Measurements from ENCODE around the gene OLFML2B. TPM values are rescaled to one million over a fixed set of nuclear protein-coding genes. Genes with fewer than 3 reads are reported as not detected.
"Not testable (repeated sequence)": the region's sequence is repeated elsewhere in the genome, so short reads cannot be mapped to it uniquely, and the experiment has no call there.

Gene OLFML2B
- 39.7 and 40.0 TPM in 2 replicates for total RNA-seq (2014; rRNA removed; shearing (Covaris generic))

- H3K4me1 ChIP-seq = peaks cover 13% of the 10 kb centered on the region
- H3K4me3 ChIP-seq = peak within 1 kb of the TSS; percentile 78
- H3K9me3 ChIP-seq (replicated peaks) = no peaks in the 10 kb centered on the region
- H3K27ac ChIP-seq = peak within 1 kb of the TSS; percentile 75
- DNase-seq = peak; percentile 79 to 83
- no peaks in the 10 kb centered on the region for H3K27me3 ChIP-seq
- peaks cover 11% of the 10 kb centered on the region for H3K36me3 ChIP-seq
Measured at GRCh38 chr1:162023547-162024501, at the start of gene OLFML2B. Gene OLFML2B, minus strand, starts transcription at chr1:162023869. Its CDS starts 439 bp downstream, at chr1:162023430.

- Histone ChIP-seq H3K36me3 (no peaks in the 10 kb centered on the region), H3K4me3 (no peak overlapping the region), H3K27me3 (no peaks in the 10 kb centered on the region), H3K27ac (no peak overlapping the region), H3K9me3 (replicated peaks) (no peaks in the 10 kb centered on the region), H3K4me1 (0 out of 2 replicates have a peak, but pooled peaks cover 2% of the 10 kb centered on the region)
- DNase-seq = no peak
Measured at GRCh38 chr1:162072740-162073139, 49.1 kb upstream of the OLFML2B start.

GRCh38 chr1:162070825-162071224 lies 47.2 kb upstream of the OLFML2B start:
- Histone ChIP-seq H3K36me3 (no peaks in the 10 kb centered on the region), H3K4me1 (0 out of 2 replicates have a peak, but pooled peaks cover 2% of the 10 kb centered on the region), H3K27me3 (no peaks in the 10 kb centered on the region), H3K27ac (no peak overlapping the region), H3K9me3 (replicated peaks) (no peaks in the 10 kb centered on the region), H3K4me3 (no peak overlapping the region)
- no peak for DNase-seq

GRCh38 chr1:162070094-162070748 lies 46.6 kb upstream of the OLFML2B start:
- Histone ChIP-seq H3K9me3 (replicated peaks) (no peaks in the 10 kb centered on the region), H3K27me3 (no peaks in the 10 kb centered on the region), H3K4me1 (0 out of 2 replicates have a peak, but pooled peaks cover 2% of the 10 kb centered on the region), H3K36me3 (no peaks in the 10 kb centered on the region), H3K27ac (no peak overlapping the region), H3K4me3 (peak overlapping the region; percentile 86)
- no peak for DNase-seq

- peak; percentile 59 to 78 for DNase-seq
- Histone ChIP-seq H3K27me3 (no peaks in the 10 kb centered on the region), H3K36me3 (no peaks in the 10 kb centered on the region), H3K4me1 (0 out of 2 replicates have a peak, but pooled peaks cover 2% of the 10 kb centered on the region), H3K4me3 (peak within 1 kb of the TSS; percentile 86), H3K9me3 (replicated peaks) (no peaks in the 10 kb centered on the region), H3K27ac (no peak within 1 kb of the TSS)
Measured at GRCh38 chr1:162069334-162070093, 45.8 kb upstream of the OLFML2B start, which contains the start of gene NOS1AP. Gene NOS1AP, plus strand, starts transcription at chr1:162069691. Its CDS starts 487 bp downstream, at chr1:162070178.

- Histone ChIP-seq H3K9me3 (replicated peaks) (no peaks in the 10 kb centered on the region), H3K4me1 (peaks cover 9% of the 10 kb centered on the region), H3K27ac (no peak overlapping the region), H3K27me3 (no peaks in the 10 kb centered on the region), H3K4me3 (no peak overlapping the region), H3K36me3 (no peaks in the 10 kb centered on the region)
- no peak for DNase-seq
Measured at GRCh38 chr1:162068301-162068700, 44.6 kb upstream of the OLFML2B start.

- H3K4me3 ChIP-seq = no peak overlapping the region
- H3K9me3 ChIP-seq (replicated peaks) = no peaks in the 10 kb centered on the region
- peaks cover 17% of the 10 kb centered on the region for H3K4me1 ChIP-seq
- H3K27me3 ChIP-seq = no peaks in the 10 kb centered on the region
- no peaks in the 10 kb centered on the region for H3K36me3 ChIP-seq
- no peak for DNase-seq
- H3K27ac ChIP-seq = no peak overlapping the region
Measured at GRCh38 chr1:162067466-162067865, 43.8 kb upstream of the OLFML2B start.

- H3K27me3 ChIP-seq = not testable (repeated sequence)
Measured at GRCh38 chr1:162066836-162067235, 43.2 kb upstream of the OLFML2B start.

GRCh38 chr1:162065016-162065415 lies 41.3 kb upstream of the OLFML2B start:
- Histone ChIP-seq H3K4me3 (no peak overlapping the region), H3K9me3 (replicated peaks) (no peaks in the 10 kb centered on the region), H3K36me3 (no peaks in the 10 kb centered on the region), H3K27me3 (no peaks in the 10 kb centered on the region), H3K4me1 (peaks cover 21% of the 10 kb centered on the region), H3K27ac (no peak overlapping the region)
- no peak for DNase-seq

More at GRCh38 chr1:162066836-162067235, 43.2 kb upstream of the OLFML2B start:
- H3K36me3 ChIP-seq; H3K4me3 ChIP-seq; H3K27ac ChIP-seq; H3K9me3 ChIP-seq (replicated peaks); DNase-seq: not testable (repeated sequence)
- H3K4me1 ChIP-seq = peaks cover 23% of the 10 kb centered on the region

GRCh38 chr1:162062542-162063015 lies 38.9 kb upstream of the OLFML2B start:
- H3K9me3 ChIP-seq (replicated peaks) = no peaks in the 10 kb centered on the region
- H3K4me3 ChIP-seq = no peak overlapping the region
- H3K27ac ChIP-seq = no peak overlapping the region
- no peaks in the 10 kb centered on the region for H3K27me3 ChIP-seq
- H3K4me1 ChIP-seq = peaks cover 21% of the 10 kb centered on the region
- peak; percentile 63 to 76 for DNase-seq
- no peaks in the 10 kb centered on the region for H3K36me3 ChIP-seq

- H3K36me3 ChIP-seq = no peaks in the 10 kb centered on the region
Measured at GRCh38 chr1:162060314-162060713, 36.6 kb upstream of the OLFML2B start.

GRCh38 chr1:162059721-162060120 lies 36.1 kb upstream of the OLFML2B start:
- no peak for DNase-seq
- no peaks in the 10 kb centered on the region for H3K36me3 ChIP-seq
- H3K27me3 ChIP-seq = no peaks in the 10 kb centered on the region
- H3K4me3 ChIP-seq = no peak overlapping the region
- no peaks in the 10 kb centered on the region for H3K9me3 ChIP-seq (replicated peaks)
- H3K27ac ChIP-seq = no peak overlapping the region
- H3K4me1 ChIP-seq = peaks cover 21% of the 10 kb centered on the region

More at GRCh38 chr1:162060314-162060713, 36.6 kb upstream of the OLFML2B start:
- no peaks in the 10 kb centered on the region for H3K9me3 ChIP-seq (replicated peaks)
- no peak overlapping the region for H3K27ac ChIP-seq
- H3K4me3 ChIP-seq = no peak overlapping the region
- H3K4me1 ChIP-seq = peaks cover 21% of the 10 kb centered on the region
- no peak for DNase-seq
- H3K27me3 ChIP-seq = no peaks in the 10 kb centered on the region

- no peak for DNase-seq
- no peaks in the 10 kb centered on the region for H3K36me3 ChIP-seq
- no peak overlapping the region for H3K27ac ChIP-seq
- no peaks in the 10 kb centered on the region for H3K9me3 ChIP-seq (replicated peaks)
- H3K27me3 ChIP-seq = no peaks in the 10 kb centered on the region
- H3K4me3 ChIP-seq = no peak overlapping the region
- no peaks in the 10 kb centered on the region for H3K4me1 ChIP-seq
Measured at GRCh38 chr1:162056579-162056978, 32.9 kb upstream of the OLFML2B start.

GRCh38 chr1:162056043-162056442 lies 32.4 kb upstream of the OLFML2B start:
- DNase-seq = peak; percentile 61 to 84
- Histone ChIP-seq H3K36me3 (no peaks in the 10 kb centered on the region), H3K9me3 (replicated peaks) (no peaks in the 10 kb centered on the region), H3K4me1 (no peaks in the 10 kb centered on the region), H3K4me3 (no peak overlapping the region), H3K27me3 (no peaks in the 10 kb centered on the region), H3K27ac (no peak overlapping the region)

Data from SJCRH30 (cell line).